ENCODE results near the gene NUF2.
"Not testable (repeated sequence)": the region's sequence is repeated elsewhere in the genome, so short reads cannot be mapped to it uniquely, and the experiment has no call there.

The NUF2 gene

DNA sequence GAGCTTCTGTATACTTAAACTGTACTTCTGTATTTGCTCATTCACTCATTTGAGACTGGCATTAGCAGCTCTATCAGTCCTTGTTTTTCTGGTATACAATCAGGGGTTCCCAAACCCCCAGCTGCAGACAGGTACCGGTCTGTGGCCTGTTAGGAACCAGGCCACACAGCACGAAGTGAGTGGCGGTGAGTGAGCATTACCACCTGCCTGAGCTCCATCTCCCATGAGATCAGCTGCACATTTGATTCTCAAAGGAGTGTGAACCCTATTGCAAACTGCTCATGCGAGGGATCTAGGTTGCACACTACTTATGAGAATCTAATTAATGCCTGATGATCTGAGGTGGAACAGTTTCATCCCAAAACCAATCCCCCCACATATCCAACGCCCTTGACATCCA is 18.2 kb upstream of the NUF2 start:
- in situ Hi-C loops (cut with MboI; ENCODE audit: low pct_unique_long_range_greater_than_20kb, low sequenced_read_pairs, unreplicated experiment): loop anchor here (25.0 kb wide), 2 partner anchors 241 to 441 kb away; partner anchors contain the start of genes CCDC190 and RGS4
- TF ChIP-seq, protein P1, sequence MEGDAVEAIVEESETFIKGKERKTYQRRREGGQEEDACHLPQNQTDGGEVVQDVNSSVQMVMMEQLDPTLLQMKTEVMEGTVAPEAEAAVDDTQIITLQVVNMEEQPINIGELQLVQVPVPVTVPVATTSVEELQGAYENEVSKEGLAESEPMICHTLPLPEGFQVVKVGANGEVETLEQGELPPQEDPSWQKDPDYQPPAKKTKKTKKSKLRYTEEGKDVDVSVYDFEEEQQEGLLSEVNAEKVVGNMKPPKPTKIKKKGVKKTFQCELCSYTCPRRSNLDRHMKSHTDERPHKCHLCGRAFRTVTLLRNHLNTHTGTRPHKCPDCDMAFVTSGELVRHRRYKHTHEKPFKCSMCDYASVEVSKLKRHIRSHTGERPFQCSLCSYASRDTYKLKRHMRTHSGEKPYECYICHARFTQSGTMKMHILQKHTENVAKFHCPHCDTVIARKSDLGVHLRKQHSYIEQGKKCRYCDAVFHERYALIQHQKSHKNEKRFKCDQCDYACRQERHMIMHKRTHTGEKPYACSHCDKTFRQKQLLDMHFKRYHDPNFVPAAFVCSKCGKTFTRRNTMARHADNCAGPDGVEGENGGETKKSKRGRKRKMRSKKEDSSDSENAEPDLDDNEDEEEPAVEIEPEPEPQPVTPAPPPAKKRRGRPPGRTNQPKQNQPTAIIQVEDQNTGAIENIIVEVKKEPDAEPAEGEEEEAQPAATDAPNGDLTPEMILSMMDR (IDR thresholded peaks at IDR 0.05; ENCODE audit: extremely low read depth, insufficient read depth, missing control alignments): no peak
- no peak for DNase-seq (ENCODE audit: low spot score)

DNA sequence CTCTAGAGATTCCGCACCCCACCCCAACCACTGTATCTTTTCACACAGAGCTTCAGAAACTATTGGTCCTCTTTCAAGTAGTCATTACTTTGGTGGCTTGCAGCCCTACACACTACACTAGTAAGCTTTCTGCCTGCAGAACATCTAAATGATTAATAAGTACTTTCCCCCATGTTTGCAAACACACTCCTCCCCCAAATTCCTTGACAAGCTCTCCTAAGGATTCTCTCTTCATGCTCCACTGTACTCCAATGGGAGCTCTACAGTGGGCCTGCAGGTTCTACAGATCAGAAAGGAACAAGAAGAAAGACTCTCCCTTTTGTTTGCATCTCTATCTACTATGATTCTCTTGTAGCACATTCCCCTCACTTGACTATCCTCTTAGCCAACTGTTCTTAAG is 16.3 kb upstream of the NUF2 start:
- TF ChIP-seq, protein P1 (IDR thresholded peaks at IDR 0.05; ENCODE audit: extremely low read depth, insufficient read depth, missing control alignments): no peak
- in situ Hi-C loops (cut with MboI; ENCODE audit: low pct_unique_long_range_greater_than_20kb, low sequenced_read_pairs, unreplicated experiment): loop anchor here (25.0 kb wide), 2 partner anchors 243 to 443 kb away; partner anchors contain the start of genes CCDC190 and RGS4
- DNase-seq (ENCODE audit: low spot score): no peak

DNA sequence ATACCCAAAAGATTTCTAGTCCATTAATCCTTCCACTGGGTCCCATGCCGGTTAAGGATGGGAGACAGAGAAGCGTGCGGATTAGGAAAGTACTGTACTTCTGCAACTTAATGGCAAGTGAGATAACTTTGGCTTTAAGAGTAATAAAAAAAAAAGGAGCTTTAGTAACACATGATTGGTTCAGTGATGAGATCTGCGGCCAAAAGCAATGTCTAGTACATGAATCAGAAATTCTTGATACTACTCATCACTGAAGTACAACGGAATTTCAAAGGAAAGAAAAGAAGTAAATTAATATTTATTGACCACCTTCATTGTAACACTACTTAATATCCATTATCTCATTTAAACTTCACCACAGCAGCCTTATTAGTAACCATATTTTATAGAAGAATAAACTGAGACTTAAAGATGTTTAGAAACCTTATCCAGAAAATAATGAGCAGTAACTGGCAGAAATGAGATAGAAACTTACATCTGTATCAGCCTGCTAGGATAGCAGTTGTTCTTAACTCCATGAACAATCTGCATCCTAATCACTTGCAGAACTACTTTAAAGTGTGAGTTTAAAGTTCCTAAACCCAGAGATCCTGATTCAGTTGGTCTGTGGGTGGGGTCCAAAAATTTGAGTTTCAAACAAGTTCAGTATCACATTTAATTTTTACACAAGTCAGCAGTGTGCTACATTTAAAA is 14.1 kb upstream of the NUF2 start:
- in situ Hi-C loops (cut with MboI; ENCODE audit: low pct_unique_long_range_greater_than_20kb, low sequenced_read_pairs, unreplicated experiment): loop anchor here (25.0 kb wide), 2 partner anchors 245 to 445 kb away; partner anchors contain the start of genes CCDC190 and RGS4
- DNase-seq (ENCODE audit: low spot score): no peak
- TF ChIP-seq, protein P1 (IDR thresholded peaks at IDR 0.05; ENCODE audit: extremely low read depth, insufficient read depth, missing control alignments): no peak

DNA sequence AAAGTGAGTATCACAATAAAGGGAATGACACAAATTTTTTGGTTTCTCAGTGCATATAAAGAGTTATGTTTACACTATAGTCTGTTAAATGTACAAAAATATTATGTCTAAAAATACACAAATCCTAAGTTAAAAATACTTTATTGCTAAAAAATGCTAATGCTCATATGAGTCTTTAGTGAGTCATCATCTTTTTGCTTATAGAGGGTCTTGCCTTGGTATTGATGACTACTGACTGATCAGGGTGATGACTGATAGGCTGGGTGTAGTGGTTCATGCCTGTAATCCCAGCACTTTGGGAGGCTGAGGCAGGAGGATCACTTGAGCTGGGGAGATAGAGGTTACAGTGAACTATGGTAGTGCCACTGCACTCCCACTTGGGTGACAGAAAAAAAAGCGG is 12.9 kb upstream of the NUF2 start:
- in situ Hi-C loops (cut with MboI; ENCODE audit: low pct_unique_long_range_greater_than_20kb, low sequenced_read_pairs, unreplicated experiment): loop anchor here (25.0 kb wide), 2 partner anchors 247 to 447 kb away; partner anchors contain the start of genes CCDC190 and RGS4
- DNase-seq (ENCODE audit: low spot score): no peak
- TF ChIP-seq, protein P1 (IDR thresholded peaks at IDR 0.05; ENCODE audit: extremely low read depth, insufficient read depth, missing control alignments): no peak

DNA sequence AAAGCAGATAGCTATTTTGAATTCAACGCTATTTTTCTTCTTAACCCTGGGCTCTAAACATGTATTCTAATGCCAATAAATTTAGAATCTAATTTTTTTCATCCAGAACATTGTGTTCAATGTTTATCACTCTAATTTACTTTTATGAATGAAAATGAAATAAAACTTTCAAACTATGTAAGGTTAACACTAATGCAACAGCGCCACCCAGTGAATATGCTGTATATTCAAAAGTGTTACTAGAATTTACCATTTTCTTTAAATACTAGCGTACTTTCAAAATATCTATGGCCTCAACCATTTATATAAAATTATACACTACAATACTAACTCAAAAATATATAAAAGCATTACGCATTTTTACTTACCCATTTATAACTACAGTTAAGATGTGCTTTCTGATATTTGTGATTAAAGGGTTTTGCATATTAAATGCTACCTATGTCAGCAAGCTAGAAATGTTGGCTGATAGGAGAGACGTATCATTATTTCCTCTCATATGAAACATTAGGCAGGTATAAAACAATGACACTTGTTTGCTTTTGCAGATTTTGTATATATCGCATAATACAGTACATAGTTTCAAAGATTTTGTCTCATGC is 5.9 kb upstream of the NUF2 start:
- DNase-seq (ENCODE audit: low spot score): peak; percentile 13
- in situ Hi-C loops (cut with MboI; ENCODE audit: low pct_unique_long_range_greater_than_20kb, low sequenced_read_pairs, unreplicated experiment): loop anchor here (25.0 kb wide), 2 partner anchors 254 to 454 kb away; partner anchors contain the start of genes CCDC190 and RGS4
- TF ChIP-seq, protein P1 (IDR thresholded peaks at IDR 0.05; ENCODE audit: extremely low read depth, insufficient read depth, missing control alignments): peak; percentile 54

DNA sequence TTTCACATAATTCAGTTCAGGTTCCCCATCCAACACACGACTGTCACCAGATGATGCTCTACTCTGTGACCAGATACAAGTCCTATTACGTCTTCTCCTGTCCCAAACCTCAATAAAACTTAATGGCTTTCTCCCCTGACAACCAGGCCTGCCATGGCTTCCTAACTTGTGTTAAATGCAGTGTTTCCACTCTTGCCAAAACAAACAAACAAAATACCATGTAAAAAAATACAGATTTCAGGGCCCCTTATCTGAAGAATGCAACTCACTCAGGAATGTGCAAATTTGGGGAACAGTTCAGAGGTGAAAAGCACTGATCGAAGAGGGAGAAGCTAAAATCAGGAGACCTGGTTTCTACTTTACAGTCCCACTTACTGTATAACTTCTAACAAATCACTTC is 863 bp upstream of the NUF2 start:
- in situ Hi-C loops (cut with MboI; ENCODE audit: low pct_unique_long_range_greater_than_20kb, low sequenced_read_pairs, unreplicated experiment): loop anchor here (25.0 kb wide), 2 partner anchors 259 to 459 kb away; partner anchors contain the start of genes CCDC190 and RGS4
- DNase-seq (ENCODE audit: low spot score): no peak
- TF ChIP-seq, protein P1 (IDR thresholded peaks at IDR 0.05; ENCODE audit: extremely low read depth, insufficient read depth, missing control alignments): no peak

DNA sequence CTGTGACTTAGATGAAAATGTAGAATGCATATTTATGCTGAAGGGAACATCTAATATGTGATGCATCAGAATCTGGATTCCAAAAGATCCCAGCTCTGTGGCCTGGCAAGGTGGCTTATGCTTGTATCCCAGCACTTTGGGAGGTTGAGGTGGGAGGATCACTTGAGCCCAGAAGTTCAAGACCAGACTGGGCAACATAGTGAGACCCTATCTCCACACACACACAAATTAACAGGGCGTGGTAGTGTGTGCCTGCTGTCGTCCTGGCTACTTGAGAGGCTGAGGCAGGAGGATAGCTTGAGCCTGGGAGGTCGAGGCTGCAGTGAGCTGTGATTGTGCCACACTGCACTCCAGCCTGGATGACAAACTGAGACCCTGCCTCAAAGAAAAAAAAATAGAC is 1.6 kb downstream of the NUF2 start:
- not testable (repeated sequence) for DNase-seq (ENCODE audit: low spot score)
- in situ Hi-C loops (cut with MboI; ENCODE audit: low pct_unique_long_range_greater_than_20kb, low sequenced_read_pairs, unreplicated experiment): loop anchor here (25.0 kb wide), 2 partner anchors 261 to 461 kb away; partner anchors contain the start of genes CCDC190 and RGS4
